Keratinocyte (primary cell): Measurements from ENCODE around the gene HS1BP3. TPM values are rescaled to one million over a fixed set of nuclear protein-coding genes. Genes with fewer than 3 reads are reported as not detected.

Experiments used
- DNase-seq: peaks from one replicate; pipeline ENCODE4 v3.0.0-alpha.2; 2011; ENCODE audit warnings: low read depth, missing footprints, low spot score
- FAIRE-seq: peaks from 2 replicates; lab custom pipeline; 2011; peaks lifted over from hg19 to GRCh38; lab: Jason Lieb, UNC
- H2AFZ ChIP-seq: 2 replicates; pipeline ENCODE4 v1.6.0; 2012; ENCODE audit warnings: low read length, control low read depth, inconsistent platforms; ENCODE audit not compliant: control insufficient read depth
- H3K27ac ChIP-seq: 2 replicates; pipeline ENCODE4 v1.5.1; 2011; ENCODE audit warnings: low read length; ENCODE audit not compliant: control insufficient read depth, insufficient read depth
- H3K27me3 ChIP-seq: 3 replicates; pipeline ENCODE4 v1.6.0; 2011; ENCODE audit warnings: low read length; ENCODE audit not compliant: control insufficient read depth, insufficient read depth; ENCODE audit errors: extremely low read depth
- H3K36me3 ChIP-seq, 2 experiments: 2 replicates in 1 of 2; 3 replicates in 1 of 2; pipeline ENCODE4 v1.5.1; 2011; ENCODE audit warnings: low read length in 2 of 2, mild to moderate bottlenecking in 1 of 2; ENCODE audit not compliant: control insufficient read depth in 2 of 2, insufficient read depth in 2 of 2; ENCODE audit errors: extremely low read depth in 1 of 2
- H3K4me1 ChIP-seq: 3 replicates; pipeline ENCODE4 v1.5.1; 2011; ENCODE audit warnings: low read length; ENCODE audit not compliant: control insufficient read depth, insufficient read depth; ENCODE audit errors: extremely low read depth
- H3K4me2 ChIP-seq: 3 replicates; pipeline ENCODE4 v1.6.0; 2011; ENCODE audit warnings: low read depth, low read length; ENCODE audit not compliant: control insufficient read depth, insufficient read depth; ENCODE audit errors: extremely low read depth
- H3K4me3 ChIP-seq, 3 experiments: fragments of 200-600 bp in 1 of 3; sonication (generic) in 1 of 3; 2 replicates in 2 of 3; 3 replicates in 1 of 3; pipeline ENCODE4 v1.5.1; 2011 to 2016; ENCODE audit warnings: low read length in 3 of 3, mild to moderate bottlenecking in 3 of 3, control low read depth in 2 of 3, inconsistent platforms in 1 of 3, low read depth in 1 of 3, mixed read lengths in 1 of 3, mixed run types in 1 of 3, moderate library complexity in 1 of 3; ENCODE audit not compliant: control insufficient read depth in 2 of 3, insufficient read depth in 2 of 3; ENCODE audit errors: extremely low read depth in 1 of 3
- H3K79me2 ChIP-seq: 2 replicates; pipeline ENCODE4 v1.6.0; 2012; ENCODE audit warnings: low read length; ENCODE audit not compliant: control insufficient read depth, insufficient read depth
- H3K9ac ChIP-seq: 3 replicates; pipeline ENCODE4 v1.6.0; 2011; ENCODE audit warnings: low read length; ENCODE audit not compliant: control insufficient read depth, insufficient read depth; ENCODE audit errors: extremely low read depth
- H3K9me1 ChIP-seq: 3 replicates; pipeline ENCODE4 v1.6.0; 2011; ENCODE audit warnings: low read length; ENCODE audit not compliant: control insufficient read depth, insufficient read depth; ENCODE audit errors: extremely low read depth
- H3K9me3 ChIP-seq: 2 replicates; pipeline ENCODE4 v1.5.1; 2012; ENCODE audit warnings: low read depth, low read length; ENCODE audit not compliant: control insufficient read depth
- H4K20me1 ChIP-seq: 3 replicates; pipeline ENCODE4 v1.6.0; 2011; ENCODE audit warnings: low read length; ENCODE audit not compliant: control insufficient read depth, insufficient read depth; ENCODE audit errors: extremely low read depth
- CTCF ChIP-seq, 3 experiments: IDR thresholded peaks in 1 of 3; conservative IDR thresholded peaks in 1 of 3; optimal IDR thresholded peaks in 1 of 3; 2 replicates in 2 of 3; 3 replicates in 1 of 3; pipeline versions ENCODE3 to v1.5.1; 2011; ENCODE audit warnings: low read length in 3 of 3, mild to moderate bottlenecking in 3 of 3, moderate library complexity in 2 of 3, control low read depth in 1 of 3, inconsistent platforms in 1 of 3; ENCODE audit not compliant: insufficient read depth in 2 of 3; ENCODE audit errors: extremely low read depth in 1 of 3
- EZH2 ChIP-seq: IDR thresholded peaks from one replicate; pipeline ENCODE4 v1.6.1; 2012; ENCODE audit warnings: inconsistent platforms, mild to moderate bottlenecking, low read length, moderate library complexity
- dilution Hi-C: fragments of 300-500 bp; cut with MboI; formaldehyde crosslinking; loops from one replicate; pipeline ENCODE4 v1.7.0; 2020; ENCODE audit warnings: low sequenced_read_pairs; ENCODE audit not compliant: extremely low pct_ligation_motif_present
- polyA plus RNA-seq, 5 experiments: library from polyadenylated mRNA; depleted of rRNA in 3 of 5; stranded (reverse) in 3 of 5; stranded (forward) in 1 of 5; unstranded in 1 of 5; fragments of >200 nt; gene quantifications; 1 replicate in 1 of 5; 2 replicates in 3 of 5; 3 replicates in 1 of 5; pipeline versions ENCODE4 v1.2.1 to v1.2.3, GENCODE V29; 2011 to 2012; ENCODE audit warnings: missing spikeins in 2 of 5, low read depth in 1 of 5, low replicate concordance in 1 of 5

Gene HS1BP3
- polyA plus RNA-seq, 1 donor (not counting 4 experiments of a cell fraction or from before 2014, with no cell fraction given): 18.5 TPM

- Histone ChIP-seq H3K27ac (no peak overlapping the region), H2AFZ (no peak overlapping the region), H3K9ac (no peak overlapping the region), H4K20me1 (no peaks in the 10 kb centered on the region), H3K9me1 (no peaks in the 10 kb centered on the region), H3K4me3 (no peak overlapping the region), H3K4me2 (no peak overlapping the region), H3K79me2 (no peaks in the 10 kb centered on the region), H3K27me3 (no peaks in the 10 kb centered on the region), H3K4me1 (peaks cover 31% of the 10 kb centered on the region), H3K9me3 (no peaks in the 10 kb centered on the region), H3K36me3 (no peaks in the 10 kb centered on the region)
- dilution Hi-C loops: no loop called here
- no peak for TF ChIP-seq CTCF (optimal IDR thresholded peaks at IDR 0.05 in 1 of 3, IDR thresholded peaks at IDR 0.05 in 1 of 3, conservative IDR thresholded peaks at IDR 0.05 in 1 of 3; ENCODE audit: extremely low read depth in 1 of 3, insufficient read depth in 2 of 3, low read length in 3 of 3)
- no peak for TF ChIP-seq EZH2
- no peak for DNase-seq
- no peak for FAIRE-seq
Measured at GRCh38 chr2:20574423-20574911, 76.4 kb downstream of the HS1BP3 start.

- Histone ChIP-seq H2AFZ (peak overlapping the region; percentile 27), H3K27me3 (no peaks in the 10 kb centered on the region), H3K4me1 (peaks cover 31% of the 10 kb centered on the region), H3K4me3 (no peak overlapping the region), H3K27ac (no peak overlapping the region), H3K9ac (no peak overlapping the region), H3K9me3 (no peaks in the 10 kb centered on the region), H3K36me3 (no peaks in the 10 kb centered on the region), H3K79me2 (no peaks in the 10 kb centered on the region), H3K4me2 (no peak overlapping the region), H4K20me1 (no peaks in the 10 kb centered on the region), H3K9me1 (no peaks in the 10 kb centered on the region)
- dilution Hi-C loops: no loop called here
- TF ChIP-seq CTCF (optimal IDR thresholded peaks at IDR 0.05 in 1 of 3, IDR thresholded peaks at IDR 0.05 in 1 of 3, conservative IDR thresholded peaks at IDR 0.05 in 1 of 3; ENCODE audit: extremely low read depth in 1 of 3, insufficient read depth in 2 of 3, low read length in 3 of 3) (no peak), EZH2 (no peak)
- DNase-seq: no peak
- FAIRE-seq: no peak
Measured at GRCh38 chr2:20573620-20574422, 77.1 kb downstream of the HS1BP3 start.
